ENCODE measurements around the gene CRB3. TPM values are rescaled to one million over a fixed set of nuclear protein-coding genes. Genes with fewer than 3 reads are reported as not detected.
"Not testable (repeated sequence)": the region's sequence is repeated elsewhere in the genome, so short reads cannot be mapped to it uniquely, and the experiment has no call there.

The CRB3 gene
- total RNA-seq, 2 donors from 2014 or later: 46.4 to 50.9 TPM

DNA sequence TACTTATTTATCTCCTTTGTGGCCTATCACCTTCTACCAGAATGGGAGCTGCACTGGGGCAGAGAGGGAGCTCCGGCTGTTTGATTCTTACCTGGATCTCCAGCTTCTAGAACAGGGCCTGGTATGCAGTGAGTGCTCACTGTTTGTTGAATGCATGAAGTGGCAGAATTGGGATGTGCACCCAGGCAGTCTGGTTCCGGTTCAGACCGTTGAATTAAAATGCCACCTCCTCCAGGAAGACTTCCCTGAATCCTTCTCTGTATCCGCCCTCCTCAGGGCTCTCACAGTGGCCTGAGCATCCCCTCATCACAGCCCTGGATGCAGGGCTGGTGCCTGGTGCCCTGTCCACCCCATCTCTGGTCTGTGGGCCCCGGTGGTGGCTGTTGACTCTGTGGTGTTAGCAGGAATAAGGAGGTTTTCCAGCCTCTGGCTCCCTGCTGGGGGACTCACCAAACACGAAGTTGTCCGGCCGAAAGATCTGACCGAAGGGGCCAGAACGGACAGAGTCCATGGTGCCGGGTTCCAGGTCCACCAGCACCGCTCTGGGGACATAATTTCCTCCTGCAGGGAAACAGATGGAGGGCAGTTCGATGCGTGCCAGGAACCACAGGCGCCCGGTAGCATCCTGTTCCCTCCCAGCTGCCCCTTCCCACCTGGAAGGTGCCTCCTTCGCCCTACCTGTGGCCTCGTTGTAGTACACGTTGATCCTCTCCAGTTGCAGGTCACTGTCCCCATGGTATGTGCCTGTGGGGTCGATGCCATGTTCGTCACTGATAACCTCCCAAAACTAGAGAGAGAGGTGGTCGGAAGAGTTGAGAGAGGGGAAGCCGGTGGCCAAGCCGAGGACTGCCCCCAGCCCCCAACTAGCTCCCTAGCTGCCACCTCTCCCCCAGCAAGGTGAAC lies 37.0 kb downstream of the CRB3 start:
- Mint-ChIP-seq H3K27me3 (ENCODE audit: insufficient read depth) (peaks cover 45% of the 10 kb centered on the region), H3K9me3 (no peaks in the 10 kb centered on the region), H3K4me1 (peaks cover 3% of the 10 kb centered on the region), H3K4me3 (peak overlapping the region; percentile 65), H3K27ac (no peak overlapping the region), H3K36me3 (ENCODE audit: low read depth) (no peaks in the 10 kb centered on the region)
- DNase-seq: peak; percentile 55
- Histone ChIP-seq H3K4me3 (ENCODE audit: low read length) (no peak overlapping the region), H3K9ac (ENCODE audit: extremely low read depth, low read length, poor library complexity, severe bottlenecking) (no peak overlapping the region), H3K27ac (ENCODE audit: low read depth, low read length) (no peak overlapping the region), H3K27me3 (ENCODE audit: control insufficient read depth, insufficient read depth, low read length, poor library complexity, severe bottlenecking) (peaks cover 38% of the 10 kb centered on the region), H3K9me3 (ENCODE audit: control insufficient read depth, low read length) (no peaks in the 10 kb centered on the region), H3K4me1 (ENCODE audit: control insufficient read depth, insufficient read depth, low read length) (no peaks in the 10 kb centered on the region), H3K36me3 (ENCODE audit: control insufficient read depth, insufficient read depth, low read length) (no peaks in the 10 kb centered on the region)
- TF ChIP-seq, protein P1, sequence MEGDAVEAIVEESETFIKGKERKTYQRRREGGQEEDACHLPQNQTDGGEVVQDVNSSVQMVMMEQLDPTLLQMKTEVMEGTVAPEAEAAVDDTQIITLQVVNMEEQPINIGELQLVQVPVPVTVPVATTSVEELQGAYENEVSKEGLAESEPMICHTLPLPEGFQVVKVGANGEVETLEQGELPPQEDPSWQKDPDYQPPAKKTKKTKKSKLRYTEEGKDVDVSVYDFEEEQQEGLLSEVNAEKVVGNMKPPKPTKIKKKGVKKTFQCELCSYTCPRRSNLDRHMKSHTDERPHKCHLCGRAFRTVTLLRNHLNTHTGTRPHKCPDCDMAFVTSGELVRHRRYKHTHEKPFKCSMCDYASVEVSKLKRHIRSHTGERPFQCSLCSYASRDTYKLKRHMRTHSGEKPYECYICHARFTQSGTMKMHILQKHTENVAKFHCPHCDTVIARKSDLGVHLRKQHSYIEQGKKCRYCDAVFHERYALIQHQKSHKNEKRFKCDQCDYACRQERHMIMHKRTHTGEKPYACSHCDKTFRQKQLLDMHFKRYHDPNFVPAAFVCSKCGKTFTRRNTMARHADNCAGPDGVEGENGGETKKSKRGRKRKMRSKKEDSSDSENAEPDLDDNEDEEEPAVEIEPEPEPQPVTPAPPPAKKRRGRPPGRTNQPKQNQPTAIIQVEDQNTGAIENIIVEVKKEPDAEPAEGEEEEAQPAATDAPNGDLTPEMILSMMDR (conservative IDR thresholded peaks at IDR 0.05): no peak
- 81 to 94% methylated on average over 7 to 22 of the region's 24 CpGs for WGBS, 2 experiments (ENCODE audit: insufficient coverage in 1 of 2, insufficient read length in 1 of 2)

GRCh38 chr19:6501740-6502648 lies 37.9 kb downstream of the CRB3 start, which contains the start of gene TUBB4A:
Gene TUBB4A, minus strand, starts transcription at chr19:6502309. Its CDS starts 97 bp downstream, at chr19:6502212.
- no peaks in the 10 kb centered on the region for H3K9me3 Mint-ChIP-seq
- H3K27me3 ChIP-seq (ENCODE audit: control insufficient read depth, insufficient read depth, low read length, poor library complexity, severe bottlenecking): peaks cover 38% of the 10 kb centered on the region
- no peaks in the 10 kb centered on the region for H3K36me3 Mint-ChIP-seq (ENCODE audit: low read depth)
- no peaks in the 10 kb centered on the region for H3K36me3 ChIP-seq (ENCODE audit: control insufficient read depth, insufficient read depth, low read length)
- H3K4me3 Mint-ChIP-seq: peak within 1 kb of the TSS; percentile 65
- no peaks in the 10 kb centered on the region for H3K9me3 ChIP-seq (ENCODE audit: control insufficient read depth, low read length)
- H3K4me3 ChIP-seq (ENCODE audit: low read length): no peak within 1 kb of the TSS
- no peak within 1 kb of the TSS for H3K27ac ChIP-seq (ENCODE audit: low read depth, low read length)
- no peak within 1 kb of the TSS for H3K27ac Mint-ChIP-seq
- H3K4me1 Mint-ChIP-seq: peaks cover 3% of the 10 kb centered on the region
- DNase-seq: peak; percentile 70
- 2 to 5% methylated on average over 10 to 68 of the region's 71 CpGs for WGBS, 2 experiments (ENCODE audit: insufficient coverage in 1 of 2, insufficient read length in 1 of 2)
- H3K27me3 Mint-ChIP-seq (ENCODE audit: insufficient read depth): peaks cover 45% of the 10 kb centered on the region
- TF ChIP-seq, protein P1 (conservative IDR thresholded peaks at IDR 0.05): peak; percentile 43
- peak within 1 kb of the TSS; percentile 6 for H3K9ac ChIP-seq (ENCODE audit: extremely low read depth, low read length, poor library complexity, severe bottlenecking)
- H3K4me1 ChIP-seq (ENCODE audit: control insufficient read depth, insufficient read depth, low read length): no peaks in the 10 kb centered on the region

- H3K27ac Mint-ChIP-seq: no peak overlapping the region
- H3K4me3 ChIP-seq (ENCODE audit: low read length): no peak overlapping the region
- no peak overlapping the region for H3K9ac ChIP-seq (ENCODE audit: extremely low read depth, low read length, poor library complexity, severe bottlenecking)
- peaks cover 3% of the 10 kb centered on the region for H3K4me1 Mint-ChIP-seq
- no peaks in the 10 kb centered on the region for H3K9me3 Mint-ChIP-seq
- H3K36me3 Mint-ChIP-seq (ENCODE audit: low read depth): no peaks in the 10 kb centered on the region
- DNase-seq: no peak
- peaks cover 45% of the 10 kb centered on the region for H3K27me3 Mint-ChIP-seq (ENCODE audit: insufficient read depth)
- peaks cover 38% of the 10 kb centered on the region for H3K27me3 ChIP-seq (ENCODE audit: control insufficient read depth, insufficient read depth, low read length, poor library complexity, severe bottlenecking)
- H3K27ac ChIP-seq (ENCODE audit: low read depth, low read length): no peak overlapping the region
- TF ChIP-seq, protein P1 (conservative IDR thresholded peaks at IDR 0.05): no peak
- H3K4me3 Mint-ChIP-seq: no peak overlapping the region
- H3K9me3 ChIP-seq (ENCODE audit: control insufficient read depth, low read length): no peaks in the 10 kb centered on the region
- WGBS, 2 experiments (ENCODE audit: insufficient coverage in 1 of 2, insufficient read length in 1 of 2): 93 to 94% methylated on average over 4 to 8 of the region's 9 CpGs
- no peaks in the 10 kb centered on the region for H3K36me3 ChIP-seq (ENCODE audit: control insufficient read depth, insufficient read depth, low read length)
- H3K4me1 ChIP-seq (ENCODE audit: control insufficient read depth, insufficient read depth, low read length): no peaks in the 10 kb centered on the region
Measured at GRCh38 chr19:6503407-6504201, 39.5 kb downstream of the CRB3 start.

GRCh38 chr19:6508028-6508771 lies 44.1 kb downstream of the CRB3 start:
- DNase-seq; H3K4me3 ChIP-seq (ENCODE audit: low read length); H3K9me3 ChIP-seq (ENCODE audit: control insufficient read depth, low read length); H3K4me3 Mint-ChIP-seq; H3K27ac Mint-ChIP-seq; H3K4me1 Mint-ChIP-seq; H3K36me3 ChIP-seq (ENCODE audit: control insufficient read depth, insufficient read depth, low read length); H3K9ac ChIP-seq (ENCODE audit: extremely low read depth, low read length, poor library complexity, severe bottlenecking); H3K27me3 ChIP-seq (ENCODE audit: control insufficient read depth, insufficient read depth, low read length, poor library complexity, severe bottlenecking); H3K27me3 Mint-ChIP-seq (ENCODE audit: insufficient read depth); H3K4me1 ChIP-seq (ENCODE audit: control insufficient read depth, insufficient read depth, low read length); H3K27ac ChIP-seq (ENCODE audit: low read depth, low read length); H3K9me3 Mint-ChIP-seq; H3K36me3 Mint-ChIP-seq (ENCODE audit: low read depth): not testable (repeated sequence)
- WGBS, 2 experiments (ENCODE audit: insufficient coverage in 1 of 2, insufficient read length in 1 of 2): 85 to 92% methylated on average over 5 to 9 of the region's 9 CpGs
